Fibroblast of lung (primary cell): ENCODE data around the gene BPIFB3.

Experiments used
- EZH2 ChIP-seq: IDR thresholded peaks from 2 replicates; pipeline ENCODE4 v1.5.1; 2012; ENCODE audit warnings: low read length, control low read depth, mild to moderate bottlenecking; ENCODE audit errors: missing control alignments
- TF ChIP-seq, protein P1 (sequence below), 2 donors: IDR thresholded peaks in 1 of 2; conservative IDR thresholded peaks in 1 of 2; 1 replicate in 1 of 2; 2 replicates in 1 of 2; pipeline ENCODE4 v1.5.1; 2011 to 2012; ENCODE audit warnings: low read length in 2 of 2, control low read depth in 1 of 2, inconsistent platforms in 1 of 2, low read depth in 1 of 2, mild to moderate bottlenecking in 1 of 2

DNA sequence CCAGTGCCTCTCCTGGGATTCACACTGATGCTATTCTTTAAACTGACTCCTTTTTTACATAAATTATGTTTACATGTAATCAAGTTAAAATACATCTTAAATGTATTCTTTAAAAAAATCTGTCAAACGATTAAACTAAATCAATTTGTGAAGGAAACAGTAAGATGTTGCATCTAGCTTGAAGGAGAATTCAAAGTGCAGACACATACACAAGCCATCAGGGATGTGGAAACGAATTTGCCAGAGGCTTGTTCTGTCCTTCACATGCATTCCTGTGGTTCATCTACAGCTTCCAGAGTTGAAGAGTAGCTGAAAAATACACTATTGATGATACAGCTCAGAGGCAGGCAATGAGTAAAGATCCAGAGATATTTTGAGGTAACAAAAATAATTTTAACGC lies 7.3 kb upstream of the BPIFB3 start:
- TF ChIP-seq, protein P1, sequence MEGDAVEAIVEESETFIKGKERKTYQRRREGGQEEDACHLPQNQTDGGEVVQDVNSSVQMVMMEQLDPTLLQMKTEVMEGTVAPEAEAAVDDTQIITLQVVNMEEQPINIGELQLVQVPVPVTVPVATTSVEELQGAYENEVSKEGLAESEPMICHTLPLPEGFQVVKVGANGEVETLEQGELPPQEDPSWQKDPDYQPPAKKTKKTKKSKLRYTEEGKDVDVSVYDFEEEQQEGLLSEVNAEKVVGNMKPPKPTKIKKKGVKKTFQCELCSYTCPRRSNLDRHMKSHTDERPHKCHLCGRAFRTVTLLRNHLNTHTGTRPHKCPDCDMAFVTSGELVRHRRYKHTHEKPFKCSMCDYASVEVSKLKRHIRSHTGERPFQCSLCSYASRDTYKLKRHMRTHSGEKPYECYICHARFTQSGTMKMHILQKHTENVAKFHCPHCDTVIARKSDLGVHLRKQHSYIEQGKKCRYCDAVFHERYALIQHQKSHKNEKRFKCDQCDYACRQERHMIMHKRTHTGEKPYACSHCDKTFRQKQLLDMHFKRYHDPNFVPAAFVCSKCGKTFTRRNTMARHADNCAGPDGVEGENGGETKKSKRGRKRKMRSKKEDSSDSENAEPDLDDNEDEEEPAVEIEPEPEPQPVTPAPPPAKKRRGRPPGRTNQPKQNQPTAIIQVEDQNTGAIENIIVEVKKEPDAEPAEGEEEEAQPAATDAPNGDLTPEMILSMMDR (conservative IDR thresholded peaks at IDR 0.05 in 1 of 2, IDR thresholded peaks at IDR 0.05 in 1 of 2; ENCODE audit: low read depth in 1 of 2, low read length in 2 of 2), result no peak
- no peak for TF ChIP-seq EZH2
